Measurements from ENCODE around the gene CATSPER1. TPM values are rescaled to one million over a fixed set of nuclear protein-coding genes. Genes with fewer than 3 reads are reported as not detected.
A peak's percentile ranks its signal among the peaks of the same experiment; 100 is the strongest.

The CATSPER1 gene
- total RNA-seq, 1 donor from 2014 or later, result 0.45 TPM

DNA sequence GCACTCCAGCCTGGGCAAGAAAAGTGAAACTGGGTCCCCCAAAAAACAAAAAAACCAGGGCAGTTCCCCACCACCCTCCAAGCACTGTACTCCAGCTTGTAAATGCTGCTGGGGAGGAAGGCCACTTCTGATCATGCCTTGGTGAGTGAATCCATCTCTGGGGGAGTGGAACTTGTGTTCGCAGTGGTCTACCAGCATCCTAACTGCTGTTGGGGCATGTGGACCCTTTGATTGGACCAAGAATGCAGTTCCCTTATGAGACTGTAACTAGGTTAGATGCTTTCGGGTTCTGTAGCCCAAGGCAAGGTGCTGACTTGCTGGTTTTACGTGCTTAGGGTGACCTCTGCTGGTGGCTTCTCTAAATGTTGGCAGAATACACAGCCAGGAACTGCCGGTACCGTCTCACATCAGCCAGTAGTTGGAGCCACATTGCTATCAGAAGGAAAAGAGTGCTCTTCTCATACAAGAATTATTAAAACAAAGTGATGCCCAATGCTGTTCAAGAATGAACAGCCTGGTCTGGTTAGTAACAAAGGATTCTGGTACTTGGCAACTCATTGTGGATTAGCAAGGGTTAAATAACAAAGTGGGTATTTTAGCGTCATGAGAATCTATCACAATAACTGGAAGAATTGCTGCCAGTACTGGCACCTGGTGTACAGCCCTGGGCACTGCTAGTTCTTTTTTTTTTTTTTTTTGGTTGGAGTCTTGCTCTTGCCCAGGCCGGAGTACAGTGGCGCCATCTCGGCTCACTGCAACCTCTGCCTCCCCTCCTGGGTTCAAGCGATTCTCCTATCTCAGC, 37.3 kb downstream of the CATSPER1 start:
- Histone ChIP-seq H3K27me3 (ENCODE audit: insufficient read depth, low read length) (no peaks in the 10 kb centered on the region), H3K4me1 (ENCODE audit: insufficient read depth, low read length) (no peaks in the 10 kb centered on the region), H3K4me2 (ENCODE audit: low read length) (no peak overlapping the region), H4K20me1 (ENCODE audit: insufficient read depth, low read length) (no peaks in the 10 kb centered on the region), H3K79me2 (ENCODE audit: insufficient read depth, low read length) (no peaks in the 10 kb centered on the region), H3K36me3 (ENCODE audit: insufficient read depth, low read length) (no peaks in the 10 kb centered on the region), H3K4me3 (ENCODE audit: insufficient read depth, low read depth, low read length) (no peak overlapping the region), H2AFZ (ENCODE audit: low read depth, low read length) (no peak overlapping the region), H3K9ac (ENCODE audit: low read length) (no peak overlapping the region), H3K9me3 (ENCODE audit: insufficient read depth, low read depth, low read length) (no peaks in the 10 kb centered on the region), H3K27ac (ENCODE audit: low read depth, low read length) (no peak overlapping the region)
- Mint-ChIP-seq H3K9me3 (ENCODE audit: unreplicated experiment) (no peaks in the 10 kb centered on the region), H3K4me1 (ENCODE audit: low read depth, unreplicated experiment) (no peaks in the 10 kb centered on the region), H3K27ac (ENCODE audit: unreplicated experiment) (no peak overlapping the region), H3K4me3 (ENCODE audit: unreplicated experiment) (peak overlapping the region; percentile 35), H3K27me3 (ENCODE audit: low read depth, unreplicated experiment) (no peaks in the 10 kb centered on the region), H3K36me3 (ENCODE audit: low read depth, unreplicated experiment) (peaks cover 3% of the 10 kb centered on the region)
- FAIRE-seq (peak; percentile 97), DNase-seq (ENCODE audit: low read depth) (peak; percentile 83)
- TF ChIP-seq EZH2 (IDR thresholded peaks at IDR 0.05; ENCODE audit: insufficient read depth, low read length), result no peak
- TF ChIP-seq, protein P1, sequence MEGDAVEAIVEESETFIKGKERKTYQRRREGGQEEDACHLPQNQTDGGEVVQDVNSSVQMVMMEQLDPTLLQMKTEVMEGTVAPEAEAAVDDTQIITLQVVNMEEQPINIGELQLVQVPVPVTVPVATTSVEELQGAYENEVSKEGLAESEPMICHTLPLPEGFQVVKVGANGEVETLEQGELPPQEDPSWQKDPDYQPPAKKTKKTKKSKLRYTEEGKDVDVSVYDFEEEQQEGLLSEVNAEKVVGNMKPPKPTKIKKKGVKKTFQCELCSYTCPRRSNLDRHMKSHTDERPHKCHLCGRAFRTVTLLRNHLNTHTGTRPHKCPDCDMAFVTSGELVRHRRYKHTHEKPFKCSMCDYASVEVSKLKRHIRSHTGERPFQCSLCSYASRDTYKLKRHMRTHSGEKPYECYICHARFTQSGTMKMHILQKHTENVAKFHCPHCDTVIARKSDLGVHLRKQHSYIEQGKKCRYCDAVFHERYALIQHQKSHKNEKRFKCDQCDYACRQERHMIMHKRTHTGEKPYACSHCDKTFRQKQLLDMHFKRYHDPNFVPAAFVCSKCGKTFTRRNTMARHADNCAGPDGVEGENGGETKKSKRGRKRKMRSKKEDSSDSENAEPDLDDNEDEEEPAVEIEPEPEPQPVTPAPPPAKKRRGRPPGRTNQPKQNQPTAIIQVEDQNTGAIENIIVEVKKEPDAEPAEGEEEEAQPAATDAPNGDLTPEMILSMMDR (IDR thresholded peaks at IDR 0.05; ENCODE audit: insufficient read depth, low read depth, low read length), result peak; percentile 100

DNA sequence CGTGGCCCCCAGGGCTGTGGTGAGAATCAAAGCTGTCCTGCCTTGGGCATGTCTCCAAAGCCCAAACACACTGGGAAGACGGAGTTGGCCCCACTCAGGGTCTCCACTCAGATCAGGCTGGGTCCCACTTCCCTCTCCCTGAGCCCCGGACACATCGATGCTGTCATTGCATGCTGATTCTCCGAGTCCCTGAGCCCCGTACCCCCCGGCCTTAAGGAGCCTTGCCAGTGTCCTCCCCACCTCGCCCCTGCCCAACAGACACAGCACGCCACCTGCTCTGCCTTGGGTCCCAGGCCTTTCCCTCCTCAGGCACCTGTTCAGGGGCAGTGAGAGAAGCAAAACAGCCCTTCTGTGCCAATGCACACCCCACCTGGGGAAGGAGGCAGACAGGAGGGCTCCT, 38.9 kb downstream of the CATSPER1 start:
- Mint-ChIP-seq H3K27me3 (ENCODE audit: low read depth, unreplicated experiment) (no peaks in the 10 kb centered on the region), H3K36me3 (ENCODE audit: low read depth, unreplicated experiment) (peaks cover 2% of the 10 kb centered on the region), H3K27ac (ENCODE audit: unreplicated experiment) (no peak overlapping the region), H3K9me3 (ENCODE audit: unreplicated experiment) (no peaks in the 10 kb centered on the region), H3K4me3 (ENCODE audit: unreplicated experiment) (no peak overlapping the region), H3K4me1 (ENCODE audit: low read depth, unreplicated experiment) (no peaks in the 10 kb centered on the region)
- no peaks in the 10 kb centered on the region for H4K20me1 ChIP-seq (ENCODE audit: insufficient read depth, low read length)
- H3K79me2 ChIP-seq (ENCODE audit: insufficient read depth, low read length), result no peaks in the 10 kb centered on the region
- DNase-seq (ENCODE audit: low read depth) (no peak), FAIRE-seq (no peak)
- TF ChIP-seq EZH2 (IDR thresholded peaks at IDR 0.05; ENCODE audit: insufficient read depth, low read length), result no peak
- TF ChIP-seq, protein P1 (IDR thresholded peaks at IDR 0.05; ENCODE audit: insufficient read depth, low read depth, low read length), result no peak
- no peak overlapping the region for H3K4me2 ChIP-seq (ENCODE audit: low read length)
- H2AFZ ChIP-seq (ENCODE audit: low read depth, low read length), result no peak overlapping the region
- no peaks in the 10 kb centered on the region for H3K9me3 ChIP-seq (ENCODE audit: insufficient read depth, low read depth, low read length)
- H3K27me3 ChIP-seq (ENCODE audit: insufficient read depth, low read length), result no peaks in the 10 kb centered on the region
- no peak overlapping the region for H3K4me3 ChIP-seq (ENCODE audit: insufficient read depth, low read depth, low read length)
- no peaks in the 10 kb centered on the region for H3K4me1 ChIP-seq (ENCODE audit: insufficient read depth, low read length)
- H3K9ac ChIP-seq (ENCODE audit: low read length), result no peak overlapping the region
- H3K36me3 ChIP-seq (ENCODE audit: insufficient read depth, low read length), result no peaks in the 10 kb centered on the region
- no peak overlapping the region for H3K27ac ChIP-seq (ENCODE audit: low read depth, low read length)

DNA sequence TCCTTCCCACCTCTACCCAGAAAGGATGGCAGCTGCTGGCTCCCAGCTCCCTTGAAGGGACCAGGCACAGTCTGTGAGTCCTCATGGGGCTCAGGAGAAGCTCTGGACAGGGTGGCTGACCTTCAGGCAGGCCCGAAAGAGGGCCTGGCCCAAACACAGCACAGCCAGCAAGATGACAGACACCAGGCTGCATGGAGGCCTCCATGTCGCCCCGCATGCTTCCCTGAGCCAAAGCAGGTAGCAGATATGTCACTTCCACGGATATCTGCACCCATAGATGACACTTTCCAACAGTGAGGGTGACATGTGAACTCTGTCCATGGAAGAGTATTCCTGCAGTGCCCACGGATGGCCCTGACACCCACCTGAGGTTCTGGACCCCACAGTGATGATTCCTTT, 42.7 kb downstream of the CATSPER1 start:
- Histone ChIP-seq H3K27me3 (ENCODE audit: insufficient read depth, low read length) (no peaks in the 10 kb centered on the region), H3K79me2 (ENCODE audit: insufficient read depth, low read length) (no peaks in the 10 kb centered on the region), H3K4me3 (ENCODE audit: insufficient read depth, low read depth, low read length) (no peak overlapping the region), H3K4me2 (ENCODE audit: low read length) (no peak overlapping the region), H3K9ac (ENCODE audit: low read length) (no peak overlapping the region), H4K20me1 (ENCODE audit: insufficient read depth, low read length) (no peaks in the 10 kb centered on the region), H3K9me3 (ENCODE audit: insufficient read depth, low read depth, low read length) (no peaks in the 10 kb centered on the region), H3K4me1 (ENCODE audit: insufficient read depth, low read length) (no peaks in the 10 kb centered on the region), H3K27ac (ENCODE audit: low read depth, low read length) (no peak overlapping the region), H3K36me3 (ENCODE audit: insufficient read depth, low read length) (no peaks in the 10 kb centered on the region), H2AFZ (ENCODE audit: low read depth, low read length) (no peak overlapping the region)
- no peaks in the 10 kb centered on the region for H3K9me3 Mint-ChIP-seq (ENCODE audit: unreplicated experiment)
- TF ChIP-seq EZH2 (IDR thresholded peaks at IDR 0.05; ENCODE audit: insufficient read depth, low read length), result no peak
- TF ChIP-seq, protein P1 (IDR thresholded peaks at IDR 0.05; ENCODE audit: insufficient read depth, low read depth, low read length), result no peak
- FAIRE-seq (no peak), DNase-seq (ENCODE audit: low read depth) (no peak)
- H3K36me3 Mint-ChIP-seq (ENCODE audit: low read depth, unreplicated experiment), result peaks cover 8% of the 10 kb centered on the region
- no peaks in the 10 kb centered on the region for H3K27me3 Mint-ChIP-seq (ENCODE audit: low read depth, unreplicated experiment)
- H3K4me1 Mint-ChIP-seq (ENCODE audit: low read depth, unreplicated experiment), result no peaks in the 10 kb centered on the region
- H3K27ac Mint-ChIP-seq (ENCODE audit: unreplicated experiment), result no peak overlapping the region
- H3K4me3 Mint-ChIP-seq (ENCODE audit: unreplicated experiment), result no peak overlapping the region

All from astrocyte (in vitro differentiated cells and primary cell).